Activated T-helper 1 cell treated with Interleukin-2 at 50 U/mL for 16 hours (primary cell): Measurements from ENCODE around the gene ROR1.

Experiments used
- DNase-seq: peaks from one replicate; pipeline ENCODE4 v3.0.0-alpha.2; 2020; ENCODE audit warnings: low read depth

Gene ROR1

GRCh38 chr1:63884486-63884885 is 110.7 kb downstream of the ROR1 start:
- DNase-seq: no peak

GRCh38 chr1:63885899-63886298 is 112.1 kb downstream of the ROR1 start:
- no peak for DNase-seq

- no peak for DNase-seq
Observed at GRCh38 chr1:63886340-63886739, 112.5 kb downstream of the ROR1 start.

GRCh38 chr1:63887809-63888208 is 114.0 kb downstream of the ROR1 start:
- DNase-seq: no peak

- DNase-seq: no peak
Observed at GRCh38 chr1:63888984-63889383, 115.2 kb downstream of the ROR1 start.

- DNase-seq: no peak
Observed at GRCh38 chr1:63890468-63890867, 116.7 kb downstream of the ROR1 start.

GRCh38 chr1:63891060-63891690 is 117.4 kb downstream of the ROR1 start:
- DNase-seq: no peak

GRCh38 chr1:63892632-63893395 is 119.0 kb downstream of the ROR1 start:
- no peak for DNase-seq

- no peak for DNase-seq
Observed at GRCh38 chr1:63893976-63894375, 120.2 kb downstream of the ROR1 start.

- DNase-seq: no peak
Observed at GRCh38 chr1:63894627-63895265, 120.9 kb downstream of the ROR1 start.

GRCh38 chr1:63896755-63897154 is 122.9 kb downstream of the ROR1 start:
- no peak for DNase-seq

- DNase-seq: no peak
Observed at GRCh38 chr1:63898428-63899196, 124.8 kb downstream of the ROR1 start.

- DNase-seq: no peak
Observed at GRCh38 chr1:63901094-63901493, 127.3 kb downstream of the ROR1 start.

- DNase-seq: no peak
Observed at GRCh38 chr1:63902844-63903589, 129.2 kb downstream of the ROR1 start.

- no peak for DNase-seq
Observed at GRCh38 chr1:63903947-63904610, 130.3 kb downstream of the ROR1 start.

GRCh38 chr1:63904826-63905225 is 131.0 kb downstream of the ROR1 start:
- DNase-seq: no peak

- DNase-seq: no peak
Observed at GRCh38 chr1:63906047-63906704, 132.4 kb downstream of the ROR1 start.

GRCh38 chr1:63907051-63907450 is 133.2 kb downstream of the ROR1 start:
- DNase-seq: no peak

GRCh38 chr1:63908016-63908415 is 134.2 kb downstream of the ROR1 start:
- no peak for DNase-seq

- DNase-seq: no peak
Observed at GRCh38 chr1:63909526-63909925, 135.7 kb downstream of the ROR1 start.

GRCh38 chr1:63911049-63911448 is 137.2 kb downstream of the ROR1 start:
- DNase-seq: no peak
